Gastrocnemius medialis (tissue), 4 donors: ENCODE data around the gene LCN6.

Experiments used
- POLR2A ChIP-seq, 2 donors: fragments of 450-650 bp; IDR thresholded peaks; one replicate each; pipeline ENCODE4 v1.6.1; 2017; ENCODE audit warnings: antibody characterized with exemption in 2 of 2, mild to moderate bottlenecking in 2 of 2, moderate library complexity in 2 of 2
- TF ChIP-seq, protein P1 (sequence below), 5 experiments: fragments of 450-650 bp in 3 of 5; fragments of 200-600 bp in 2 of 5; sonication (generic) in 2 of 5; IDR thresholded peaks in 4 of 5; conservative IDR thresholded peaks in 1 of 5; 1 replicate in 4 of 5; 2 replicates in 1 of 5; pipeline ENCODE4 v1.5.1; 2016 to 2019; ENCODE audit warnings: antibody characterized with exemption in 5 of 5, mild to moderate bottlenecking in 3 of 5, moderate library complexity in 3 of 5

DNA sequence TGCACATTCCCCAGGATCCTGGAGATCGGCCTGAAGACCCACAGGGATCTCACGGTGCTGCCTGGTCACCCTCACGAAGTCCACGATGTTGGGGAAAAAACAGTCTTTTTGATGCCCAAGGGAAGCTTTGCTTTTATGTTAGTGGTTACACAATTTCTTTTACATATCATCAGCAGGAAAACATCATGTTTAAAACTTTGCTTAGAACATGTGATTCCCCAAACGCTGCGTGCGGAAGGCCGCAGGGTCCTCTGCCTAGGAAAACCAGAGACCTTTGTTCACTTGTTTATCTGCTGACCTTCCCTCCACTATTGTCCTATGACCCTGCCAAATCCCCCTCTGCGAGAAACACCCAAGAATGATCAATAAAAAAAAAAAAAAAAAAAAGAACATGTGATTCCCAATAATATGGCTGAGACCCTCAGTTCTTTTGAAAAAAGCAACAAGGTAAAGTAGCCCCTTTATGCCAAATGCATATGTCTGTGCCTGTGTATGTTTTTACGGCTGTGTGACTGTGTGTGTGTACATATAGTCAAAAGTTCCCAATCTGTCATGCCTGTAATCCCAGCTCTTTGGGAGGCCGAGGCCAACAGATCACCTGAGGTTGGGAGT is 49.6 kb downstream of the LCN6 start:
- TF ChIP-seq, protein P1, sequence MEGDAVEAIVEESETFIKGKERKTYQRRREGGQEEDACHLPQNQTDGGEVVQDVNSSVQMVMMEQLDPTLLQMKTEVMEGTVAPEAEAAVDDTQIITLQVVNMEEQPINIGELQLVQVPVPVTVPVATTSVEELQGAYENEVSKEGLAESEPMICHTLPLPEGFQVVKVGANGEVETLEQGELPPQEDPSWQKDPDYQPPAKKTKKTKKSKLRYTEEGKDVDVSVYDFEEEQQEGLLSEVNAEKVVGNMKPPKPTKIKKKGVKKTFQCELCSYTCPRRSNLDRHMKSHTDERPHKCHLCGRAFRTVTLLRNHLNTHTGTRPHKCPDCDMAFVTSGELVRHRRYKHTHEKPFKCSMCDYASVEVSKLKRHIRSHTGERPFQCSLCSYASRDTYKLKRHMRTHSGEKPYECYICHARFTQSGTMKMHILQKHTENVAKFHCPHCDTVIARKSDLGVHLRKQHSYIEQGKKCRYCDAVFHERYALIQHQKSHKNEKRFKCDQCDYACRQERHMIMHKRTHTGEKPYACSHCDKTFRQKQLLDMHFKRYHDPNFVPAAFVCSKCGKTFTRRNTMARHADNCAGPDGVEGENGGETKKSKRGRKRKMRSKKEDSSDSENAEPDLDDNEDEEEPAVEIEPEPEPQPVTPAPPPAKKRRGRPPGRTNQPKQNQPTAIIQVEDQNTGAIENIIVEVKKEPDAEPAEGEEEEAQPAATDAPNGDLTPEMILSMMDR (IDR thresholded peaks at IDR 0.05 in 4 of 5, conservative IDR thresholded peaks at IDR 0.05 in 1 of 5), result no peak
- no peak for TF ChIP-seq POLR2A (IDR thresholded peaks at IDR 0.05)
